Measurements from ENCODE around the gene COPG1. TPM values are rescaled to one million over a fixed set of nuclear protein-coding genes. Genes with fewer than 3 reads are reported as not detected.

COPG1 gene
- total and polyA plus RNA-seq, 2 of the 13 experiments (the other 11 are each of a cell fraction or from before 2014, with no cell fraction given), result 98.6 to 166 TPM

DNA sequence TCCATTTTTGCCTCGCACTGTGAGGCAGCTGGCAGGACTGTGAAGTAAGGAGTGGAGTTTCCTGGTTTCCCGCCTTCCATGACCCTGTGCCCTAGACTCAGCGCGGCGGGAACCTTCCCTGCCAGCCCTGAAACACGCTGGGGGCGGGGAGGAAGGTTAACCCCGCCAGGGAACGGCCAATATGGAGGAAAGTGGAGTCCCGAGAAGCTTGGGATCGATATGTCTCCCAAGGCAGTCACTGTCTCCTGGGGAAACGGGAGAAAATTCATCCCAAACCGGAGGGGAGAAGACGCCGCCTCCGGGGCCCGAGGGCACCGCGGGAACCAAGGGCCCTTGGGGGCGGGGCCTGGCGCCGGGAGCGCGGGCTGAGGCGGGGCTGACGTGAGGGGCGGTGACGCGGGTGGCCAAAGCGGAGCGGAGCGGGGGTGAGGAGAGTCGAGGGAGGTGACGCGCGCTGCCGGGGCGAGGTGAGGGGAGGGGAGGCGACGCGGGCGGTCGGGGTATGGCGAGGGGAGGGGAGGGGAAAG is 29.1 kb downstream of the COPG1 start, which contains the start of gene HMCES (continued):
- TF ChIP-seq, protein P1, sequence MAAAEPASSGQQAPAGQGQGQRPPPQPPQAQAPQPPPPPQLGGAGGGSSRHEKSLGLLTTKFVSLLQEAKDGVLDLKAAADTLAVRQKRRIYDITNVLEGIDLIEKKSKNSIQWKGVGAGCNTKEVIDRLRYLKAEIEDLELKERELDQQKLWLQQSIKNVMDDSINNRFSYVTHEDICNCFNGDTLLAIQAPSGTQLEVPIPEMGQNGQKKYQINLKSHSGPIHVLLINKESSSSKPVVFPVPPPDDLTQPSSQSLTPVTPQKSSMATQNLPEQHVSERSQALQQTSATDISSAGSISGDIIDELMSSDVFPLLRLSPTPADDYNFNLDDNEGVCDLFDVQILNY (CRISPR knock-in tag; conservative IDR thresholded peaks at IDR 0.05), result peak; percentile 82
- TF ChIP-seq AKAP8 (CRISPR knock-in tag; IDR thresholded peaks at IDR 0.05) (peak; percentile 67), IRF2 (CRISPR knock-in tag; IDR thresholded peaks at IDR 0.05) (peak; percentile 32; the same call in 1 of the 2 replicates), ZNF331 (CRISPR knock-in tag; IDR thresholded peaks at IDR 0.05) (no peak), MTA3 (CRISPR knock-in tag; IDR thresholded peaks at IDR 0.05) (no peak), RBM39 (IDR thresholded peaks at IDR 0.05; ENCODE audit: low read depth, low read length, poor library complexity, severe bottlenecking) (no peak), ZMYM4 (CRISPR knock-in tag; IDR thresholded peaks at IDR 0.05) (peak; percentile 59), SPEN (CRISPR knock-in tag; IDR thresholded peaks at IDR 0.05; ENCODE audit: low read depth) (no peak), KMT2B (CRISPR knock-in tag; IDR thresholded peaks at IDR 0.05) (0 out of 2 replicates have a peak, but pooled peaks have one; percentile 23), ZNF337 (CRISPR knock-in tag; IDR thresholded peaks at IDR 0.05; ENCODE audit: borderline replicate concordance, low read depth) (no peak), ZNF749 (CRISPR knock-in tag; IDR thresholded peaks at IDR 0.05; ENCODE audit: borderline replicate concordance) (no peak), ZNF343 (CRISPR knock-in tag; IDR thresholded peaks at IDR 0.05) (0 out of 2 replicates have a peak, but pooled peaks have one; percentile 5), ZNF350 (CRISPR knock-in tag; IDR thresholded peaks at IDR 0.05; ENCODE audit: borderline replicate concordance, low read depth) (peak; percentile 54; the same call in 1 of the 2 replicates)
- TF ChIP-seq, protein P2, sequence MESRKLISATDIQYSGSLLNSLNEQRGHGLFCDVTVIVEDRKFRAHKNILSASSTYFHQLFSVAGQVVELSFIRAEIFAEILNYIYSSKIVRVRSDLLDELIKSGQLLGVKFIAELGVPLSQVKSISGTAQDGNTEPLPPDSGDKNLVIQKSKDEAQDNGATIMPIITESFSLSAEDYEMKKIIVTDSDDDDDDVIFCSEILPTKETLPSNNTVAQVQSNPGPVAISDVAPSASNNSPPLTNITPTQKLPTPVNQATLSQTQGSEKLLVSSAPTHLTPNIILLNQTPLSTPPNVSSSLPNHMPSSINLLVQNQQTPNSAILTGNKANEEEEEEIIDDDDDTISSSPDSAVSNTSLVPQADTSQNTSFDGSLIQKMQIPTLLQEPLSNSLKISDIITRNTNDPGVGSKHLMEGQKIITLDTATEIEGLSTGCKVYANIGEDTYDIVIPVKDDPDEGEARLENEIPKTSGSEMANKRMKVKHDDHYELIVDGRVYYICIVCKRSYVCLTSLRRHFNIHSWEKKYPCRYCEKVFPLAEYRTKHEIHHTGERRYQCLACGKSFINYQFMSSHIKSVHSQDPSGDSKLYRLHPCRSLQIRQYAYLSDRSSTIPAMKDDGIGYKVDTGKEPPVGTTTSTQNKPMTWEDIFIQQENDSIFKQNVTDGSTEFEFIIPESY (CRISPR knock-in tag; IDR thresholded peaks at IDR 0.05), result peak; percentile 54; the same call in 1 of the 2 replicates
- TF ChIP-seq, protein P3, sequence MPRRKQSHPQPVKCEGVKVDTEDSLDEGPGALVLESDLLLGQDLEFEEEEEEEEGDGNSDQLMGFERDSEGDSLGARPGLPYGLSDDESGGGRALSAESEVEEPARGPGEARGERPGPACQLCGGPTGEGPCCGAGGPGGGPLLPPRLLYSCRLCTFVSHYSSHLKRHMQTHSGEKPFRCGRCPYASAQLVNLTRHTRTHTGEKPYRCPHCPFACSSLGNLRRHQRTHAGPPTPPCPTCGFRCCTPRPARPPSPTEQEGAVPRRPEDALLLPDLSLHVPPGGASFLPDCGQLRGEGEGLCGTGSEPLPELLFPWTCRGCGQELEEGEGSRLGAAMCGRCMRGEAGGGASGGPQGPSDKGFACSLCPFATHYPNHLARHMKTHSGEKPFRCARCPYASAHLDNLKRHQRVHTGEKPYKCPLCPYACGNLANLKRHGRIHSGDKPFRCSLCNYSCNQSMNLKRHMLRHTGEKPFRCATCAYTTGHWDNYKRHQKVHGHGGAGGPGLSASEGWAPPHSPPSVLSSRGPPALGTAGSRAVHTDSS (CRISPR knock-in tag; conservative IDR thresholded peaks at IDR 0.05), result no peak
- TF ChIP-seq, protein P4, sequence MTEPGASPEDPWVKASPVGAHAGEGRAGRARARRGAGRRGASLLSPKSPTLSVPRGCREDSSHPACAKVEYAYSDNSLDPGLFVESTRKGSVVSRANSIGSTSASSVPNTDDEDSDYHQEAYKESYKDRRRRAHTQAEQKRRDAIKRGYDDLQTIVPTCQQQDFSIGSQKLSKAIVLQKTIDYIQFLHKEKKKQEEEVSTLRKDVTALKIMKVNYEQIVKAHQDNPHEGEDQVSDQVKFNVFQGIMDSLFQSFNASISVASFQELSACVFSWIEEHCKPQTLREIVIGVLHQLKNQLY (CRISPR knock-in tag; IDR thresholded peaks at IDR 0.05), result 0 out of 2 replicates have a peak, but pooled peaks have one; percentile 16
- TF ChIP-seq, protein P5, sequence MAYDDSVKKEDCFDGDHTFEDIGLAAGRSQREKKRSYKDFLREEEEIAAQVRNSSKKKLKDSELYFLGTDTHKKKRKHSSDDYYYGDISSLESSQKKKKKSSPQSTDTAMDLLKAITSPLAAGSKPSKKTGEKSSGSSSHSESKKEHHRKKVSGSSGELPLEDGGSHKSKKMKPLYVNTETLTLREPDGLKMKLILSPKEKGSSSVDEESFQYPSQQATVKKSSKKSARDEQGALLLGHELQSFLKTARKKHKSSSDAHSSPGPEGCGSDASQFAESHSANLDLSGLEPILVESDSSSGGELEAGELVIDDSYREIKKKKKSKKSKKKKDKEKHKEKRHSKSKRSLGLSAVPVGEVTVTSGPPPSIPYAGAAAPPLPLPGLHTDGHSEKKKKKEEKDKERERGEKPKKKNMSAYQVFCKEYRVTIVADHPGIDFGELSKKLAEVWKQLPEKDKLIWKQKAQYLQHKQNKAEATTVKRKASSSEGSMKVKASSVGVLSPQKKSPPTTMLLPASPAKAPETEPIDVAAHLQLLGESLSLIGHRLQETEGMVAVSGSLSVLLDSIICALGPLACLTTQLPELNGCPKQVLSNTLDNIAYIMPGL (CRISPR knock-in tag; IDR thresholded peaks at IDR 0.05; ENCODE audit: borderline replicate concordance in 1 of 2, low read depth in 1 of 2), result 0 out of 4 replicates have a peak, but pooled peaks of 1 of the 2 experiments have one; percentile 7
- TF ChIP-seq, protein P6, sequence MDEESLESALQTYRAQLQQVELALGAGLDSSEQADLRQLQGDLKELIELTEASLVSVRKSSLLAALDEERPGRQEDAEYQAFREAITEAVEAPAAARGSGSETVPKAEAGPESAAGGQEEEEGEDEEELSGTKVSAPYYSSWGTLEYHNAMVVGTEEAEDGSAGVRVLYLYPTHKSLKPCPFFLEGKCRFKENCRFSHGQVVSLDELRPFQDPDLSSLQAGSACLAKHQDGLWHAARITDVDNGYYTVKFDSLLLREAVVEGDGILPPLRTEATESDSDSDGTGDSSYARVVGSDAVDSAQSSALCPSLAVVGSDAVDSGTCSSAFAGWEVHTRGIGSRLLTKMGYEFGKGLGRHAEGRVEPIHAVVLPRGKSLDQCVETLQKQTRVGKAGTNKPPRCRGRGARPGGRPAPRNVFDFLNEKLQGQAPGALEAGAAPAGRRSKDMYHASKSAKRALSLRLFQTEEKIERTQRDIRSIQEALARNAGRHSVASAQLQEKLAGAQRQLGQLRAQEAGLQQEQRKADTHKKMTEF (CRISPR knock-in tag; IDR thresholded peaks at IDR 0.05), result 0 out of 2 replicates have a peak, but pooled peaks have one; percentile 16
